Esophagus muscularis mucosa (tissue), 4 donors: ENCODE measurements around the gene WDR70. TPM values are rescaled to one million over a fixed set of nuclear protein-coding genes. Genes with fewer than 3 reads are reported as not detected.

ENCODE experiments used
- DNase-seq: peaks from one replicate; pipeline ENCODE4 v3.0.0-alpha.2; 2017; ENCODE audit errors: extremely low spot score
- H3K27ac ChIP-seq, 4 donors: fragments of 200-600 bp; sonication (generic); replicated peaks in 1 of 4; 1 replicate in 3 of 4; 2 replicates in 1 of 4; pipeline ENCODE4 v1.5.1; 2016 to 2019; ENCODE audit warnings: mild to moderate bottlenecking in 1 of 4
- H3K27me3 ChIP-seq, 4 donors: fragments of 200-600 bp; sonication (generic); one replicate each; pipeline versions ENCODE4 v1.5.1 to v1.6.0; 2016 to 2019
- H3K36me3 ChIP-seq, 4 donors: fragments of 200-600 bp; sonication (generic); one replicate each; pipeline ENCODE4 v1.5.1; 2016 to 2019
- H3K4me1 ChIP-seq, 4 donors: fragments of 200-600 bp; sonication (generic); one replicate each; pipeline ENCODE4 v1.5.1; 2016 to 2019
- H3K4me3 ChIP-seq, 4 donors: fragments of 200-600 bp; sonication (generic); 1 replicate in 2 of 4; 2 replicates in 2 of 4; pipeline ENCODE4 v1.5.1; 2016 to 2019; ENCODE audit warnings: mild to moderate bottlenecking in 4 of 4, moderate library complexity in 1 of 4
- H3K9me3 ChIP-seq, 4 donors: fragments of 200-600 bp; sonication (generic); 1 replicate in 3 of 4; 2 replicates in 1 of 4; pipeline ENCODE4 v1.5.1; 2016 to 2019
- CTCF ChIP-seq, 3 experiments: fragments of 200-600 bp in 2 of 3; fragments of 450-650 bp in 1 of 3; sonication (generic) in 2 of 3; IDR thresholded peaks; one replicate each; pipeline ENCODE4 v1.5.1; 2017 to 2019; ENCODE audit warnings: antibody characterized with exemption in 3 of 3, mild to moderate bottlenecking in 2 of 3, moderate library complexity in 1 of 3
- EP300 ChIP-seq: sonication (generic); formaldehyde crosslinking; IDR thresholded peaks from one replicate; pipeline ENCODE4 v1.6.1; 2017; ENCODE audit warnings: antibody characterized with exemption
- POLR2A ChIP-seq: fragments of 450-650 bp; IDR thresholded peaks from one replicate; pipeline ENCODE4 v1.6.1; 2017; ENCODE audit warnings: antibody characterized with exemption, moderate library complexity, mild to moderate bottlenecking, low read depth
- POLR2AphosphoS5 ChIP-seq, 2 donors: sonication (generic); formaldehyde crosslinking; IDR thresholded peaks; one replicate each; pipeline ENCODE4 v1.6.1; 2017; ENCODE audit warnings: antibody characterized with exemption in 2 of 2
- WGBS: methylation state at CpG from one replicate; pipeline ENCODE4 v1.1.5; 2018; 5-methylcytosine and 5-hydroxymethylcytosine counted together
- intact Hi-C: fragments of 100-400 bp; cut with DNase I; formaldehyde crosslinking; loops from one replicate; pipeline ENCODE4 v1.15.1; 2023
- total RNA-seq, 4 donors: library from RNA; depleted of rRNA; stranded (reverse); fragments of >200 nt; gene quantifications; one replicate each; pipeline versions ENCODE4 v1.1.0 to v1.2.1, GENCODE V29; 2016

WDR70 gene
- total RNA-seq, 4 donors from 2014 or later, result 15.6 to 24.1 (median 19.6) TPM

GRCh38 chr5:37662789-37663485 lies 283.8 kb downstream of the WDR70 start:
- Histone ChIP-seq H3K27me3 (no peaks in the 10 kb centered on the region), H3K9me3 (no peaks in the 10 kb centered on the region), H3K4me3 (no peak overlapping the region), H3K36me3 (no peaks in the 10 kb centered on the region), H3K27ac (no peak overlapping the region), H3K4me1 (peaks cover 6 to 44% (median 40%) of the 10 kb centered on the region in 4 donors)
- DNase-seq, result no peak
- 80% methylated on average over 5 of the region's 5 CpGs for WGBS
- intact Hi-C loops, result no loop called here
- TF ChIP-seq CTCF (IDR thresholded peaks at IDR 0.05) (no peak), POLR2A (no peak), EP300 (no peak), POLR2AphosphoS5 (IDR thresholded peaks at IDR 0.05) (no peak)

GRCh38 chr5:37663538-37663937 lies 284.4 kb downstream of the WDR70 start:
- Histone ChIP-seq H3K4me1 (peaks cover 10 to 50% (median 46%) of the 10 kb centered on the region in 4 donors), H3K27me3 (no peaks in the 10 kb centered on the region), H3K9me3 (no peaks in the 10 kb centered on the region), H3K4me3 (no peak overlapping the region), H3K36me3 (no peaks in the 10 kb centered on the region), H3K27ac (no peak overlapping the region)
- TF ChIP-seq CTCF (IDR thresholded peaks at IDR 0.05) (no peak), POLR2AphosphoS5 (IDR thresholded peaks at IDR 0.05) (no peak), POLR2A (no peak), EP300 (no peak)
- intact Hi-C loops, result no loop called here
- no peak for DNase-seq
- 92% methylated on average over 5 of the region's 5 CpGs for WGBS

- WGBS, result 100% methylated on average over 1 of the region's 1 CpG
- no peak for TF ChIP-seq POLR2AphosphoS5 (IDR thresholded peaks at IDR 0.05)
- TF ChIP-seq POLR2A, result no peak
- no peak for TF ChIP-seq CTCF (IDR thresholded peaks at IDR 0.05)
- no peak for TF ChIP-seq EP300
- Histone ChIP-seq H3K9me3 (no peaks in the 10 kb centered on the region), H3K36me3 (no peaks in the 10 kb centered on the region), H3K4me1 (peaks cover 14 to 55% (median 51%) of the 10 kb centered on the region in 4 donors), H3K27ac (no peak overlapping the region), H3K4me3 (no peak overlapping the region), H3K27me3 (no peaks in the 10 kb centered on the region)
- intact Hi-C loops, result no loop called here
- no peak for DNase-seq
Measured at GRCh38 chr5:37664551-37664950, 285.4 kb downstream of the WDR70 start.

GRCh38 chr5:37665272-37665671 lies 286.2 kb downstream of the WDR70 start:
- H3K27ac ChIP-seq, result peak overlapping the region; percentile 54 to 61 (median 56)
- H3K4me1 ChIP-seq, result peaks cover 14 to 55% (median 51%) of the 10 kb centered on the region in 4 donors
- intact Hi-C loops, result no loop called here
- no peak for TF ChIP-seq EP300
- 43% methylated on average over 1 of the region's 1 CpG for WGBS
- no peak for DNase-seq
- no peaks in the 10 kb centered on the region for H3K27me3 ChIP-seq
- no peaks in the 10 kb centered on the region for H3K9me3 ChIP-seq
- no peak overlapping the region for H3K4me3 ChIP-seq
- no peaks in the 10 kb centered on the region for H3K36me3 ChIP-seq

GRCh38 chr5:37665889-37666288 lies 286.8 kb downstream of the WDR70 start:
- Histone ChIP-seq H3K4me3 (peak overlapping the region in 2 of 4 donors; percentile 6 to 24), H3K27ac (peak overlapping the region; percentile 54 to 61 (median 56)), H3K27me3 (no peaks in the 10 kb centered on the region), H3K9me3 (no peaks in the 10 kb centered on the region), H3K36me3 (no peaks in the 10 kb centered on the region), H3K4me1 (peaks cover 14 to 55% (median 51%) of the 10 kb centered on the region in 4 donors)
- WGBS, result 34% methylated on average over 11 of the region's 12 CpGs
- intact Hi-C loops, result no loop called here
- DNase-seq, result no peak
- TF ChIP-seq CTCF (IDR thresholded peaks at IDR 0.05), result no peak
- peak in 1 of 2 donors; percentile 7 for TF ChIP-seq POLR2AphosphoS5 (IDR thresholded peaks at IDR 0.05)
- no peak for TF ChIP-seq EP300
